C4-2B (cell line): Measurements from ENCODE around the gene SPHK2.
A peak's percentile ranks its signal among the peaks of the same experiment; 100 is the strongest.

Experiments
- H3K27ac ChIP-seq: fragments of 450-650 bp; 2 replicates; pipeline ENCODE4 v1.5.1; 2017
- CTCF ChIP-seq: fragments of 450-650 bp; conservative IDR thresholded peaks from 2 replicates; pipeline ENCODE4 v1.5.1; 2017; ENCODE audit warnings: mild to moderate bottlenecking
- ZFX ChIP-seq: fragments of 450-650 bp; IDR thresholded peaks from 2 replicates; pipeline ENCODE4 v1.6.1; 2017

SPHK2 gene

DNA sequence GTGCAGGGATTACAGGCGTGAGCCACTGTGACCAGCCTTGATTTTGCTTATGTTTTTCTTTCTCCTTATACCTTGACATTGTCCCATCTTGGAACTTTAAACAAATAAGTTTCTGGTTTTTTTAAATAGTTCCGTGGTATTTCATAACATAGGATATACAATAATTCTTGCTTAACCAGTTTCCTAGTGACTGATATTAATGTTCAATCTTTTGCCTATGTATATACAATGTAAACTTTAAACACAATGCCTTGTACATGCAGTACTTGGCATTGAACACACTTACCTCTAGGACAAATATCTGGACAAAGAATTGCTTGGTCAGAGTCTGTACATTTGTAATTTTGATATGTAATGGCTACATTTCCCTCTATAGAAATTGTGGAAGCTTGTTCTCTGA, 37.1 kb upstream of the SPHK2 start:
- TF ChIP-seq CTCF = no peak
- TF ChIP-seq ZFX = no peak
- H3K27ac ChIP-seq = peak overlapping the region; percentile 67

DNA sequence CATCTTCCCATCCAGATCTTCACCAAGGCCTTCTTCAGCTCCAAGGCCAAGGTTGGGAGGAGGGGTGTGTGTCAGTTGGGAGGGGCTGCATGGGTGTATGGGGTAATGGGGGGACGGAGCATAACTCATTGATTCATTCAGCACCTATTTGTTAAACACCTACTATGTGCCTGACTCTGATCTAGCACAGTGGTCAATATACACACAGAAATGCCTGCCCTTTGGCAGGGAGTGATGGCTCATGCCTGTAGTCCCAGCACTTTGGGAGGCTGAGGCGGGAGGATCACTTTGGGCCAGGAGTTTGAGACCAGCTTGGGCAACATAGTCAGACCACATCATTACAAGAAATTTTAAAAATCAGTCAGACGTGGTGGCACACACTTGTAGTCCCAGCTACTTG, 31.9 kb upstream of the SPHK2 start:
- no peak overlapping the region for H3K27ac ChIP-seq
- TF ChIP-seq CTCF = no peak
- no peak for TF ChIP-seq ZFX

GRCh38 chr19:48588670-48589401, 30.5 kb upstream of the SPHK2 start:
- no peak overlapping the region for H3K27ac ChIP-seq
- TF ChIP-seq CTCF (peak; percentile 82), ZFX (no peak)

DNA sequence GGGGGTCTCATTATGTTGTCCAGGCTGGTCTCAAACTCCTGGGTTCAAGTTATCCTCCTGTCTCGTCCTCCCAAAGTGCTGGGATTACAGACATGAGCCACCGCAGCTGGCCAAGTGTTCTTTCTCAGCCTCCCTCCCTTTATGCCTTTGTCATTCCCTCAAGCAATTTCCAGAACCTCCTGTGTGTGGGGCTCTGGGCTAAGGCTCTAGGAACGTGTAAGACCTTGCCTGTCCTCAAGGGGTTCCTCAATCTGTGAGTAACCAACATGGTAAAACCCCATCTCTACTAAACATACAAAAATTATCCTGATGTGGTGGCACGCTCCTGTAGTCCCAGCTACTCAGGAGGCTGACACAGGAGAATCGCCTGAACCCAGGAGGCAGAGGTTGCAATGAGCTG, 28.3 kb upstream of the SPHK2 start:
- no peak overlapping the region for H3K27ac ChIP-seq
- TF ChIP-seq ZFX = no peak
- no peak for TF ChIP-seq CTCF

GRCh38 chr19:48595171-48595570, 24.1 kb upstream of the SPHK2 start:
- H3K27ac ChIP-seq = no peak overlapping the region
- TF ChIP-seq CTCF (no peak), ZFX (no peak)

DNA sequence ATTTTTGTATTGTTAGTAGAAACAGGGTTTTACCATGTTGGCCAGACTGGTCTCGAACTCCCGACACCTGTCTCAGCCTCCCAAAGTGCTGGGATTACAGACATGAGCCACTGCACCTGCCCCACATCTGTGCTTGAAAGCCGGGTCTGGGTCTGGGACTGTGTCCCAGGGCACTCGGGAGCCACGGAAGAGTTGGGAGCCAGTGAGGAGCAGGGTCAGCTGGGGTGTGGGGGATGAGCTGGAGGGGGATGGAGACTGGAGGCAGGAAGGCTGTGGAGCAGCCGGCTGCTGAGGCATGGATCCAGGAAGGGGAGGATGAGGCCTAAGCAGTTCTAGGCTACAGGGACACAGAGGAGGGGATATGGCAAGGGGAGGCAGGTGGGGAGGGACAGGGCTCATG, 23.5 kb upstream of the SPHK2 start:
- H3K27ac ChIP-seq = no peak overlapping the region
- TF ChIP-seq CTCF (no peak), ZFX (no peak)

GRCh38 chr19:48596237-48596636, 23.1 kb upstream of the SPHK2 start:
- H3K27ac ChIP-seq = no peak overlapping the region
- no peak for TF ChIP-seq ZFX
- no peak for TF ChIP-seq CTCF
